Measurements from ENCODE around the gene WBP2.

- TF ChIP-seq, protein P1, sequence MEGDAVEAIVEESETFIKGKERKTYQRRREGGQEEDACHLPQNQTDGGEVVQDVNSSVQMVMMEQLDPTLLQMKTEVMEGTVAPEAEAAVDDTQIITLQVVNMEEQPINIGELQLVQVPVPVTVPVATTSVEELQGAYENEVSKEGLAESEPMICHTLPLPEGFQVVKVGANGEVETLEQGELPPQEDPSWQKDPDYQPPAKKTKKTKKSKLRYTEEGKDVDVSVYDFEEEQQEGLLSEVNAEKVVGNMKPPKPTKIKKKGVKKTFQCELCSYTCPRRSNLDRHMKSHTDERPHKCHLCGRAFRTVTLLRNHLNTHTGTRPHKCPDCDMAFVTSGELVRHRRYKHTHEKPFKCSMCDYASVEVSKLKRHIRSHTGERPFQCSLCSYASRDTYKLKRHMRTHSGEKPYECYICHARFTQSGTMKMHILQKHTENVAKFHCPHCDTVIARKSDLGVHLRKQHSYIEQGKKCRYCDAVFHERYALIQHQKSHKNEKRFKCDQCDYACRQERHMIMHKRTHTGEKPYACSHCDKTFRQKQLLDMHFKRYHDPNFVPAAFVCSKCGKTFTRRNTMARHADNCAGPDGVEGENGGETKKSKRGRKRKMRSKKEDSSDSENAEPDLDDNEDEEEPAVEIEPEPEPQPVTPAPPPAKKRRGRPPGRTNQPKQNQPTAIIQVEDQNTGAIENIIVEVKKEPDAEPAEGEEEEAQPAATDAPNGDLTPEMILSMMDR (IDR thresholded peaks at IDR 0.05; ENCODE audit: borderline replicate concordance, extremely low read depth, low read length, poor library complexity, severe bottlenecking) = no peak
- TF ChIP-seq EZH2 (IDR thresholded peaks at IDR 0.05; ENCODE audit: borderline replicate concordance, low read depth, low read length, severe bottlenecking) = no peak
Measured at GRCh38 chr17:75824050-75824552, 31.0 kb downstream of the WBP2 start.
